H7 (cell line): Measurements from ENCODE around the gene BGLAP. TPM values are rescaled to one million over a fixed set of nuclear protein-coding genes. Genes with fewer than 3 reads are reported as not detected.
A peak's percentile ranks its signal among the peaks of the same experiment; 100 is the strongest.

ENCODE experiments used
- DNase-seq: peaks from one replicate; pipeline ENCODE4 v3.0.0; 2012
- H3K27me3 ChIP-seq: 2 replicates; pipeline ENCODE4 v1.6.0; 2011; ENCODE audit warnings: mild to moderate bottlenecking, low read length; ENCODE audit not compliant: control insufficient read depth, insufficient read depth
- H3K36me3 ChIP-seq: replicated peaks from 2 replicates; pipeline ENCODE4 v1.5.1; 2011; ENCODE audit warnings: low read length; ENCODE audit not compliant: control insufficient read depth, insufficient read depth
- H3K4me3 ChIP-seq: 2 replicates; pipeline ENCODE4 v1.5.1; 2011; ENCODE audit warnings: low read depth, mild to moderate bottlenecking, control low read depth, low read length, moderate library complexity; ENCODE audit not compliant: insufficient read depth
- total RNA-seq: library from RNA; depleted of rRNA; stranded (reverse); fragments of >200 nt; shearing (Covaris generic); gene quantifications from 2 replicates; pipeline ENCODE4 v1.2.3, GENCODE V29; 2014; rRNA removed

BGLAP gene
- total RNA-seq: 1.4 and 2.7 TPM in 2 replicates

- no peaks in the 10 kb centered on the region for H3K27me3 ChIP-seq
- DNase-seq: peak; percentile 69
- peaks cover 4% of the 10 kb centered on the region for H3K36me3 ChIP-seq
- no peak within 1 kb of the TSS for H3K4me3 ChIP-seq
Observed at GRCh38 chr1:156241926-156242325, at the start of gene BGLAP. BGLAP (plus strand) TSS chr1:156242184; CDS start chr1:156242232, 48 bp downstream.

- no peaks in the 10 kb centered on the region for H3K27me3 ChIP-seq
- H3K36me3 ChIP-seq: peaks cover 5% of the 10 kb centered on the region
- H3K4me3 ChIP-seq: peak overlapping the region; percentile 36
- DNase-seq: peak; percentile 6
Observed at GRCh38 chr1:156193208-156193487, 48.8 kb upstream of the BGLAP start.

GRCh38 chr1:156193488-156194299 is 48.3 kb upstream of the BGLAP start, which contains the start of gene SLC25A44:
SLC25A44 (plus strand) TSS chr1:156194104; CDS start chr1:156199848, 5,744 bp downstream.
- H3K36me3 ChIP-seq: peaks cover 5% of the 10 kb centered on the region
- peak; percentile 97 for DNase-seq
- peak within 1 kb of the TSS; percentile 75 for H3K4me3 ChIP-seq
- H3K27me3 ChIP-seq: no peaks in the 10 kb centered on the region

- Histone ChIP-seq H3K36me3 (peaks cover 5% of the 10 kb centered on the region), H3K27me3 (no peaks in the 10 kb centered on the region), H3K4me3 (peak overlapping the region; percentile 75)
- DNase-seq: peak; percentile 44
Observed at GRCh38 chr1:156194300-156194652, 47.7 kb upstream of the BGLAP start.

- DNase-seq: peak; percentile 6
- H3K4me3 ChIP-seq: no peak overlapping the region
- H3K27me3 ChIP-seq: no peaks in the 10 kb centered on the region
- peaks cover 15% of the 10 kb centered on the region for H3K36me3 ChIP-seq
Observed at GRCh38 chr1:156195853-156196252, 46.1 kb upstream of the BGLAP start.

- Histone ChIP-seq H3K4me3 (no peak overlapping the region), H3K27me3 (no peaks in the 10 kb centered on the region), H3K36me3 (peaks cover 15% of the 10 kb centered on the region)
- DNase-seq: peak; percentile 30
Observed at GRCh38 chr1:156196445-156196844, 45.5 kb upstream of the BGLAP start.

GRCh38 chr1:156198831-156199349 is 43.1 kb upstream of the BGLAP start:
- Histone ChIP-seq H3K4me3 (no peak overlapping the region), H3K36me3 (peaks cover 15% of the 10 kb centered on the region), H3K27me3 (no peaks in the 10 kb centered on the region)
- DNase-seq: no peak

GRCh38 chr1:156200044-156200443 is 41.9 kb upstream of the BGLAP start:
- no peak for DNase-seq
- H3K4me3 ChIP-seq: no peak overlapping the region

GRCh38 chr1:156203331-156203730 is 38.7 kb upstream of the BGLAP start:
- H3K4me3 ChIP-seq: no peak overlapping the region
- no peak for DNase-seq
- no peaks in the 10 kb centered on the region for H3K27me3 ChIP-seq
- H3K36me3 ChIP-seq: peaks cover 9% of the 10 kb centered on the region

More at GRCh38 chr1:156200044-156200443, 41.9 kb upstream of the BGLAP start:
- no peaks in the 10 kb centered on the region for H3K27me3 ChIP-seq
- peaks cover 15% of the 10 kb centered on the region for H3K36me3 ChIP-seq

GRCh38 chr1:156204686-156205085 is 37.3 kb upstream of the BGLAP start:
- no peak overlapping the region for H3K4me3 ChIP-seq
- peaks cover 8% of the 10 kb centered on the region for H3K36me3 ChIP-seq
- no peaks in the 10 kb centered on the region for H3K27me3 ChIP-seq
- DNase-seq: no peak

- Histone ChIP-seq H3K36me3 (peaks cover 7% of the 10 kb centered on the region), H3K27me3 (no peaks in the 10 kb centered on the region), H3K4me3 (no peak overlapping the region)
- DNase-seq: no peak
Observed at GRCh38 chr1:156211243-156211642, 30.7 kb upstream of the BGLAP start.

GRCh38 chr1:156212130-156212529 is 29.9 kb upstream of the BGLAP start:
- no peaks in the 10 kb centered on the region for H3K27me3 ChIP-seq
- peak overlapping the region; percentile 93 for H3K4me3 ChIP-seq
- peaks cover 7% of the 10 kb centered on the region for H3K36me3 ChIP-seq
- DNase-seq: no peak

- peaks cover 7% of the 10 kb centered on the region for H3K36me3 ChIP-seq
- H3K27me3 ChIP-seq: no peaks in the 10 kb centered on the region
- DNase-seq: peak; percentile 100
- peak within 1 kb of the TSS; percentile 93 for H3K4me3 ChIP-seq
Observed at GRCh38 chr1:156212833-156213643, 28.9 kb upstream of the BGLAP start, which contains the start of gene PMF1. PMF1 (plus strand) TSS chr1:156213007; CDS start chr1:156213016, 9 bp downstream.

- Histone ChIP-seq H3K27me3 (no peaks in the 10 kb centered on the region), H3K4me3 (peak overlapping the region; percentile 93), H3K36me3 (peaks cover 7% of the 10 kb centered on the region)
- DNase-seq: peak; percentile 62
Observed at GRCh38 chr1:156213644-156213966, 28.4 kb upstream of the BGLAP start.
